GM23338 (cell line): ENCODE results near the gene ZNF185. TPM values are rescaled to one million over a fixed set of nuclear protein-coding genes. Genes with fewer than 3 reads are reported as not detected.

ENCODE experiments used
- ATAC-seq: fragments of 200-7000 bp; cut with Tn5 transposase; 3 replicates; pipeline ENCODE4 v1.9.1; 2020
- DNase-seq: peaks from one replicate; pipeline ENCODE4 v3.0.0-alpha.2; 2015; ENCODE audit warnings: low spot score
- H2AFZ ChIP-seq: fragments of 200-600 bp; sonication (generic); 2 replicates; pipeline ENCODE4 v1.8.0; 2016; ENCODE audit warnings: antibody characterized with exemption, mild to moderate bottlenecking, moderate library complexity
- H3F3A ChIP-seq: fragments of 200-600 bp; sonication (generic); replicated peaks from 2 replicates; pipeline ENCODE4 v1.8.0; 2017; ENCODE audit warnings: antibody characterized with exemption, mixed run types, low read depth
- H3K27ac ChIP-seq: fragments of 200-600 bp; sonication (generic); 2 replicates; pipeline ENCODE4 v1.6.1; 2016; ENCODE audit warnings: low read depth
- H3K27me3 ChIP-seq: fragments of 200-600 bp; sonication (generic); 2 replicates; pipeline ENCODE4 v1.8.0; 2016; ENCODE audit warnings: mild to moderate bottlenecking, mixed run types, moderate library complexity; ENCODE audit not compliant: insufficient read depth
- H3K36me3 ChIP-seq: fragments of 200-600 bp; sonication (generic); 2 replicates; pipeline ENCODE4 v1.8.0; 2016; ENCODE audit warnings: mild to moderate bottlenecking; ENCODE audit not compliant: insufficient read depth
- H3K4me1 ChIP-seq: fragments of 200-600 bp; sonication (generic); 2 replicates; pipeline ENCODE4 v1.8.0; 2016; ENCODE audit warnings: mild to moderate bottlenecking, moderate library complexity; ENCODE audit not compliant: insufficient read depth
- H3K4me2 ChIP-seq: fragments of 200-600 bp; sonication (generic); 2 replicates; pipeline ENCODE4 v1.7.1; 2017; ENCODE audit warnings: mixed run types
- H3K4me3 ChIP-seq: fragments of 200-600 bp; sonication (generic); 2 replicates; pipeline ENCODE4 v1.6.1; 2016; ENCODE audit warnings: mixed run types
- H3K79me2 ChIP-seq: fragments of 200-600 bp; sonication (generic); replicated peaks from 2 replicates; pipeline ENCODE4 v1.8.0; 2017; ENCODE audit warnings: mild to moderate bottlenecking; ENCODE audit not compliant: insufficient read depth
- H3K9me2 ChIP-seq: fragments of 200-600 bp; sonication (generic); 2 replicates; pipeline ENCODE4 v1.8.0; 2017; ENCODE audit not compliant: insufficient read depth
- H4K20me1 ChIP-seq: fragments of 200-600 bp; sonication (generic); replicated peaks from 2 replicates; pipeline ENCODE4 v1.8.0; 2017; ENCODE audit warnings: mild to moderate bottlenecking; ENCODE audit not compliant: insufficient read depth
- H3K27ac Mint-ChIP-seq: 2 replicates; pipeline ENCODE4 v1.8.0; 2020; ENCODE audit warnings: inconsistent platforms, mild to moderate bottlenecking, moderate library complexity, mixed read lengths
- H3K27me3 Mint-ChIP-seq: 3 replicates; pipeline ENCODE4 v1.8.0; 2022; ENCODE audit warnings: low read depth, mild to moderate bottlenecking, moderate library complexity, mixed read lengths, inconsistent platforms; ENCODE audit not compliant: insufficient read depth, poor library complexity
- H3K36me3 Mint-ChIP-seq: 3 replicates; pipeline ENCODE4 v1.8.0; 2021; ENCODE audit warnings: low read depth, mild to moderate bottlenecking, inconsistent platforms, moderate library complexity, mixed read lengths
- H3K4me1 Mint-ChIP-seq: 3 replicates; pipeline ENCODE4 v1.8.0; 2020; ENCODE audit warnings: mild to moderate bottlenecking, inconsistent platforms, mixed read lengths
- H3K4me3 Mint-ChIP-seq: 3 replicates; pipeline ENCODE4 v1.8.0; 2021; ENCODE audit warnings: moderate library complexity, mild to moderate bottlenecking, inconsistent platforms, mixed read lengths
- H3K9me3 Mint-ChIP-seq: 3 replicates; pipeline ENCODE4 v1.8.0; 2020; ENCODE audit warnings: moderate library complexity, mild to moderate bottlenecking, inconsistent platforms, mixed read lengths
- CREB1 ChIP-seq: fragments of 250-450 bp; sonication (Bioruptor Pico); IDR thresholded peaks from 2 replicates; pipeline ENCODE4 v1.5.0; 2020; ENCODE audit warnings: low read depth, mild to moderate bottlenecking, moderate library complexity
- CTCF ChIP-seq, 2 experiments: fragments of 200-600 bp in 1 of 2; sonication (generic) in 1 of 2; conservative IDR thresholded peaks; 2 replicates each; pipeline versions ENCODE4 v1.5.1 to v1.6.1; 2016 to 2017; ENCODE audit warnings: antibody characterized with exemption in 2 of 2, low read depth in 2 of 2, mild to moderate bottlenecking in 2 of 2, moderate library complexity in 1 of 2
- EZH2phosphoT487 ChIP-seq: fragments of 200-600 bp; sonication (generic); IDR thresholded peaks from one replicate; pipeline ENCODE4 v1.8.1; 2018; ENCODE audit warnings: antibody characterized with exemption; ENCODE audit not compliant: unreplicated experiment
- POLR2AphosphoS5 ChIP-seq: IDR thresholded peaks from 2 replicates; pipeline ENCODE4 v1.6.1; 2016; ENCODE audit warnings: antibody characterized with exemption, low read depth
- REST ChIP-seq: IDR thresholded peaks from one replicate; pipeline ENCODE4 v1.6.1; 2018; ENCODE audit warnings: antibody characterized with exemption; ENCODE audit not compliant: unreplicated experiment
- polyA plus RNA-seq: library from polyadenylated mRNA; unstranded; fragments of >200 nt; fragmentation: Nextera tagmentation; extraction: Ambion mirVana; gene quantifications from 2 replicates; pipeline ENCODE4 v1.2.1, GENCODE V29; 2016
- total RNA-seq: library from RNA; depleted of rRNA; stranded (reverse); fragments of >200 nt; shearing (Covaris generic); gene quantifications from 2 replicates; pipeline ENCODE4 v1.2.3, GENCODE V29; 2014

Gene ZNF185
- total and polyA plus RNA-seq, 2 experiments from 2014 or later: 2.9 to 7.8 TPM

- TF ChIP-seq REST: no peak
- TF ChIP-seq CREB1: no peak
Observed at GRCh38 chrX:152865232-152865920, 32.5 kb upstream of the ZNF185 start (continued).

GRCh38 chrX:152866386-152866785 is 31.5 kb upstream of the ZNF185 start:
- Mint-ChIP-seq H3K27me3 (no peaks in the 10 kb centered on the region), H3K9me3 (no peaks in the 10 kb centered on the region; the same call in 2 of the 3 replicates), H3K4me1 (no peaks in the 10 kb centered on the region), H3K36me3 (peaks cover 41% of the 10 kb centered on the region), H3K4me3 (no peak overlapping the region), H3K27ac (no peak overlapping the region)
- no peak overlapping the region for H2AFZ ChIP-seq
- H3K27ac ChIP-seq: no peak overlapping the region
- H3K4me1 ChIP-seq: no peaks in the 10 kb centered on the region
- no peaks in the 10 kb centered on the region for H3K9me2 ChIP-seq
- H3K4me3 ChIP-seq: no peak overlapping the region
- TF ChIP-seq EZH2phosphoT487 (no peak), REST (no peak), CTCF (conservative IDR thresholded peaks at IDR 0.05; ENCODE audit: low read depth in 2 of 2) (no peak), POLR2AphosphoS5 (no peak)
- ATAC-seq (no peak), DNase-seq (no peak)
- no peaks in the 10 kb centered on the region for H3F3A ChIP-seq
- no peaks in the 10 kb centered on the region for H3K79me2 ChIP-seq
- H3K4me2 ChIP-seq: no peak overlapping the region
- no peaks in the 10 kb centered on the region for H3K36me3 ChIP-seq
- no peaks in the 10 kb centered on the region for H3K27me3 ChIP-seq
- H4K20me1 ChIP-seq: no peaks in the 10 kb centered on the region
